Stomach smooth muscle (tissue), 2 donors: ENCODE measurements around the gene AP3S1.
A peak's percentile ranks its signal among the peaks of the same experiment; 100 is the strongest.
"Not testable (repeated sequence)": the region's sequence is repeated elsewhere in the genome, so short reads cannot be mapped to it uniquely, and the experiment has no call there.

Experiments
- H3K27ac ChIP-seq: one replicate; pipeline ENCODE4 v1.7.0; 2013; ENCODE audit warnings: mild to moderate bottlenecking, low read length, inconsistent platforms
- H3K27me3 ChIP-seq, 2 donors: one replicate each; pipeline ENCODE4 v1.7.0; 2013; ENCODE audit warnings: low read length in 2 of 2; ENCODE audit not compliant: insufficient read depth in 2 of 2, control insufficient read depth in 1 of 2
- H3K36me3 ChIP-seq, 2 donors: one replicate each; pipeline ENCODE4 v1.7.0; 2013; ENCODE audit warnings: low read length in 2 of 2; ENCODE audit not compliant: control insufficient read depth in 2 of 2, insufficient read depth in 2 of 2
- H3K4me1 ChIP-seq: one replicate; pipeline ENCODE4 v1.7.0; 2013; ENCODE audit warnings: low read length; ENCODE audit not compliant: control insufficient read depth, insufficient read depth
- H3K4me3 ChIP-seq, 2 donors: one replicate each; pipeline ENCODE4 v1.7.0; 2013; ENCODE audit warnings: low read length in 2 of 2
- H3K9ac ChIP-seq, 2 donors: one replicate each; pipeline ENCODE4 v1.7.0; 2013; ENCODE audit warnings: low read length in 2 of 2, mild to moderate bottlenecking in 1 of 2
- H3K9me3 ChIP-seq, 2 donors: one replicate each; pipeline ENCODE4 v1.7.0; 2013; ENCODE audit warnings: low read length in 2 of 2; ENCODE audit not compliant: control insufficient read depth in 2 of 2
- donor health status: healthy.
- donor health status: Pancreatic carcinoma.

AP3S1 gene

DNA sequence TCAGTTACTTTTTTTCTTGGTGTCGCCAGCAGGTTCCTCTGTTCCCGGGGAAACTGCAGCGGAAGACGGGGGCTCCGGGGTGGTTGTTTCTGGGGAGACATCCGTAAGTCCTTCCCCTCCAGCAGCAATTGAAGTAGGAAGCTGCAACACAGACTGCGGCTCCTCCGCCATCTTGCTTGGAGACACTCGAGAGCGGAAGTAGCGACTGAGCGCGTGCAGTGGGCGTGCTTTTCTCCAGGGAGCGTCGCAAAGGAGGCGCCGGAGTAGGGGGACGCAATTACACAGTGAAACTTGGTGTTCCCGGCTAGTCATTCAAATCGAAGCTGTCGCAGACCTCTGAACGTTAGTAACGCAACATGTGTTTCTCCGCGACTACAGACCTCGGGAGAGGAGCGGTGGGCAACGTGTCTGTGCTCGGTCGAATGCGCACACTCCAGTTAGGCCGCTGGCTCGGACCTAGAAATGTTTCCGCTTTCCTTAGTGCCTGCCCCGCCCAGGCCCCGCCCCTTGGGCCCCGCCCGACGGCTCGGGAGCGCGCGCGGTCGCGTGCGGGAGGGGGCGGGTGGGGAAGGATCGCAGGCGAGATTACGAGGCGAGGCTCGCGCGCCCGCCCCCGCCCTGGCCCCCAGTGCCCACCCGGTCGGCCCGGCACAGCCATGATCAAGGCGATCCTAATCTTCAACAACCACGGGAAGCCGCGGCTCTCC, at the start of gene AP3S1, which contains the start of gene ATG12:
TSS of gene AP3S1 (plus strand) at position 554 of the 707 bp plus-strand sequence. CDS start at position 657, 103 bp downstream.
TSS of gene ATG12 (minus strand) at position 184 of the 707 bp plus-strand sequence. CDS start at position 171, 13 bp downstream.
- H3K9me3 ChIP-seq, result no peaks in the 10 kb centered on the region
- no peaks in the 10 kb centered on the region for H3K27me3 ChIP-seq
- peaks cover 20% of the 10 kb centered on the region for H3K4me1 ChIP-seq
- peak within 1 kb of the TSS; percentile 85 for H3K27ac ChIP-seq
- peaks cover 0 to 5% of the 10 kb centered on the region in 2 donors for H3K36me3 ChIP-seq
- peak within 1 kb of the TSS; percentile 91 to 94 for H3K4me3 ChIP-seq
- H3K9ac ChIP-seq, result peak within 1 kb of the TSS; percentile 89 to 90

DNA sequence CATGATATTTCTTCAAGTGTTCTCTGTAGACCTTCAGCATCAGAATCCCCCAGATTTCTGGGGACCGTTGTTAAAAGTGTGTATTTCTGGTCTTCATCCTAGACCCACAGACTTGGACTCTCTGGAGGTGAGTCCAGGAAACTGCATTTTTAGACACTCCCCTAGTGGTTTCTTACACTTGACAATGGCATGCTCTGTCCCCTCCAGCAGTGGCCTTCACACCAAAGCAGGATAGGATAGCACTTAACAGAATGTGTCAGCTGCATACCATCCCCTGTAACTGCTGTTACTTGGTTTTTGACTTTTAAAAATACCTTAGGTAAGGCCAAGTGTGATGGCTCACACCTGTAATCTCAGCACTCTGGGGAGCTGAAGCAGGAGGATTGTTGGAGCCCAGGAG, 46.0 kb upstream of the AP3S1 start:
- H3K9me3 ChIP-seq, result no peaks in the 10 kb centered on the region
- H3K36me3 ChIP-seq, result no peaks in the 10 kb centered on the region
- H3K9ac ChIP-seq, result no peak overlapping the region
- H3K27ac ChIP-seq, result no peak overlapping the region
- H3K4me3 ChIP-seq, result no peak overlapping the region
- no peaks in the 10 kb centered on the region for H3K4me1 ChIP-seq
- H3K27me3 ChIP-seq, result no peaks in the 10 kb centered on the region

DNA sequence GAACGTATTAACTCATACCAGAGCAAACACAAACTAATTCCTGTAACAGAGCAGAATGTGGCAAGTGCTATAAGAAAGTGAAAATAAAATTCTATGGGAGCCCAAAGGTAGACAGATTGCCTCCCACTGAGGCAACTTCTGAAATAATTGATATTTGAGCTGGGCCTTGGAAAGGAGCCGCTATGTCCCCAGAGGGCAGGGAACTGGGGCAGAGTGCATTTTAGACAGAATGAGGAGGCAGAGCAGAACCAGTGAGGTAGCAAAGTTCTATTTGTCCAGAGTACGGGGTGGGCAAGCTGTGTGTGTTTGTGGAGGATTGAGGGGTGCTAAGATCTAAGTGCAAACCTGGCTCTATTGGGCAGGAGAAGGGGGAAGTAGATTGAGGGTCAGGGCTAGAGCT, 45.1 kb upstream of the AP3S1 start:
- Histone ChIP-seq H3K4me3 (no peak overlapping the region), H3K27ac (no peak overlapping the region), H3K9me3 (no peaks in the 10 kb centered on the region), H3K9ac (no peak overlapping the region), H3K36me3 (no peaks in the 10 kb centered on the region), H3K27me3 (no peaks in the 10 kb centered on the region), H3K4me1 (no peaks in the 10 kb centered on the region)

DNA sequence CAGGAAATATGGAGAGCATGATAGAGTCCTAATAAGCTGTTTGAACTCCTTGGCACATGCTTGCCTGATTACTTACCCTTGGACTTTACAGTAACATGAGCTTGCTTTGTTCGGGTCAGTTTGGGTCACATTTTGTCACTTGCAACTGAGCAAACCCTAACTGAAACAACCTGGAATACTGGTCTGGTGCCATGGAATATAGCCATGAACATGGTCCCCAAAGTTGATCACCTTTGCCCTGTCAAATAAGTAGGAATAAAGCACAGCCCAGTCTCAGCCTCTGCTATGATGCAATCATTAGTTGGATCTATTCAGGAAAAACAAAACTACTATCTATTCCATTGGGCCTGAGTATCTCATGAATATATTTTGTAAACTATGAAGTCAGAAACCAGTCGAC, 43.5 kb upstream of the AP3S1 start:
- H3K9ac ChIP-seq, result no peak overlapping the region
- no peaks in the 10 kb centered on the region for H3K36me3 ChIP-seq
- H3K9me3 ChIP-seq, result no peaks in the 10 kb centered on the region
- no peaks in the 10 kb centered on the region for H3K27me3 ChIP-seq
- H3K4me1 ChIP-seq, result no peaks in the 10 kb centered on the region
- no peak overlapping the region for H3K27ac ChIP-seq
- H3K4me3 ChIP-seq, result no peak overlapping the region

DNA sequence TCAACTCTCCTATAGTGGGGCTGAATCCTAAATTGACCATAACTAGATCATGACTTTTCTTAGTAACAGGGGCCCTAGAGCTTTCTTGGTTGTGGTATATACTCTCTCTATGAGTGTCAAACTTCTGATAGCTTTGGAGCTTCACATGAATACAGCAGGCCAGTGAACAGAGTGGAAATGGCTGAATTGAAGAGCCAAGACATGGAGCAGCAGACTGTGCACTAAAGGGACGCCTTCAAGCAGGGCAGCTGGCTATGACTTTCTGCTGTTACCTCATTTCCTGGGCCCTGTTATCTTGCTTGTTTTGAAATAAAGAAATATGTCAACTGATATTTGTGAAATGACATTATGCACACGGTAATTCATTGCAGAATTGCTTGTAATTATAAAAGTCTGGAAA, 41.6 kb upstream of the AP3S1 start:
- no peaks in the 10 kb centered on the region for H3K27me3 ChIP-seq
- H3K9me3 ChIP-seq, result no peaks in the 10 kb centered on the region

DNA sequence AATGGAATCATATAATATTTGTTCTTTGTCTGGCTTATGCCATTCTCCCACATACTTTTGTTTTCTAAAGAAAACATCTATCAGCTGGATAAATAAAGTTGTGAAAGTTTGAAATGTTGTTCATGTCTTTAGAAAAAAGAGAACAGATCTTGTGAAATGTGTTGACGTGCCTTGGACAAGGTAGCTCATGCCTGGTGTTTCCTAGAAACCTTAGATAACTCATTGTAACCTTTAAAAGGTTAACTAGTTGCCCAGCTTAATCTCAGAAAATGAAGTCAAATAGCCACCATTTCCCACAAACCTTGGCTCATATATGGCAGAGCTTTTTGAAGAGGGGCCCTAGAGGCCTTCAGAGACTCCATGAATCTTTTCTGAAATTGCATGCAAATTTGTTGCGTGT, 40.6 kb upstream of the AP3S1 start:
- Histone ChIP-seq H3K9me3 (no peaks in the 10 kb centered on the region), H3K4me3 (no peak overlapping the region), H3K9ac (no peak overlapping the region), H3K27me3 (no peaks in the 10 kb centered on the region), H3K27ac (no peak overlapping the region), H3K36me3 (no peaks in the 10 kb centered on the region), H3K4me1 (no peaks in the 10 kb centered on the region)

More for the DNA sequence above, 41.6 kb upstream of the AP3S1 start:
- H3K4me1 ChIP-seq, result no peaks in the 10 kb centered on the region
- no peak overlapping the region for H3K9ac ChIP-seq
- H3K4me3 ChIP-seq, result no peak overlapping the region
- H3K27ac ChIP-seq, result no peak overlapping the region
- no peaks in the 10 kb centered on the region for H3K36me3 ChIP-seq

DNA sequence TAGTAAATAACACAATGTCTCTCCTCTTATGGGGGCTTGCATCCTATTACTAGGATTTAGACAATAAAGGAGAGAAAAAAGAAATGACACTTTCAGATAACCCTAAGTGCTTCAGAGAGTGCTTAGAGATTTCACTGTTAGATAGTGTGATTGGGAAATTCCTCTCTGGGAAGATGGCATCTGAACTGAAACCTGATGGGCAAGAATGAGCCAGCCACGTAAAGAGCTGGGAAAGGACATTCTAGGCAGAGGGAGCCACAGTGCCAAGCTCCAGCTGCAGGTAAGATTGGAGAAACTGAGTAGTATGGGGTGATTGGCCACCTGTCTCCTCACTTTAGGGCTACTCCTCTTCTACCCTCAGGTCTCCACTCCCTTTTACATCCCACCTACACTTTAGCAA, 39.8 kb upstream of the AP3S1 start:
- Histone ChIP-seq H3K27ac (no peak overlapping the region), H3K4me3 (no peak overlapping the region), H3K4me1 (no peaks in the 10 kb centered on the region), H3K9me3 (no peaks in the 10 kb centered on the region), H3K9ac (no peak overlapping the region), H3K27me3 (no peaks in the 10 kb centered on the region), H3K36me3 (no peaks in the 10 kb centered on the region)

DNA sequence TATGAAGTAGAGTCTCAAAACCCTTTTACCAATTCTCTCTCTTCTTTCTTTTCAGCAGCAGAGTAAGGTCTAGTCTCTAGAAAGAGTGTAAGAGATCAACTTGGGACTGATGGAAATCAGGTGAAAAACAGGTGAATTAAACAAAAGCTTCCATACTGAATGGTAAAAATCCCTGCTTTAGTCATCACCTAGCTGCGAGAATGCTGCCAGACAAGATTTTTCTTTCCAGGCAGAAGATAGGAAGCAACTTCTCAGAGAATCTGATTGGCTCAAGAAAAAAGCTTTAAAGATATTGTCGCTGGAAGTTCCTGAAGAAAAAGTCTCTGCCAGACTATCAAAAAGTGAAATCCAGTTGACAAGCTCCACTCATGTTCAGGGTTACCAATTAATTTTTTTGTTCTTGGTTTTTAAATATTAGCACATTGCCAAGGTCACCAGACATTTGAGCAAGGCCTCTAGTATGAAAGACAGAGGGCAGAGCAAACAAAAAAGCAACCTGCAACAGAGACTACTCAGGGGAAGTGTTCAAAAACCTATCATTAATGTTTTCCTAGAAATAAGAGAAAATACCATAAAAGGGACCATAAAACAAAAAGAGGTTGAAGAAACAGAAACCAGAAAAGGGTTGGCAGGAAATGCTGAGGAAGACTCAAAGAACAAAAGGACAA, 34.6 kb upstream of the AP3S1 start:
- H3K4me1 ChIP-seq, result no peaks in the 10 kb centered on the region
- H3K9me3 ChIP-seq, result no peaks in the 10 kb centered on the region
- H3K27ac ChIP-seq, result no peak overlapping the region
- no peak overlapping the region for H3K9ac ChIP-seq
- H3K4me3 ChIP-seq, result no peak overlapping the region
- H3K27me3 ChIP-seq, result no peaks in the 10 kb centered on the region
- peaks cover 0 to 2% of the 10 kb centered on the region in 2 donors for H3K36me3 ChIP-seq

DNA sequence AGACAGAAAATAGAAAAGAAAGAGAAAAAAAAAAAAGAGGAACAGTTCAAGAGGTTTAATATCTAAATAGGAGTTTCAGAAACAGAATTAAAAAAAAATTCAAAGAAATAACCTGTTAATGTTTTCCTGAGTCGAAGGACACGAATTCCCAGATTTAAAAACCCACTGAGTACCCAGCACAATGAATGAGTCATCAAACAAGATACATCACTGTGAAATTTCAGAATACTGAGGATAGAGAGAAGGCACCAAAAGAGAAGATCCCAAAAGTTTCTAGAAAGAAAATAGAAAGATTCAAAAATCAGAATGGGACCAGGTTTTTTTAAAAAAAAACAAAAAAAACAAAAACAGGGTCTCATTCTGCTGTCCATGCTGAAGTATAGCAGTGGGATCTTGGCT, 34.1 kb upstream of the AP3S1 start:
- H3K27me3 ChIP-seq, result no peaks in the 10 kb centered on the region
- no peaks in the 10 kb centered on the region for H3K9me3 ChIP-seq
- H3K4me3 ChIP-seq, result no peak overlapping the region
- peaks cover 0 to 2% of the 10 kb centered on the region in 2 donors for H3K36me3 ChIP-seq
- no peaks in the 10 kb centered on the region for H3K4me1 ChIP-seq
- H3K9ac ChIP-seq, result no peak overlapping the region
- H3K27ac ChIP-seq, result no peak overlapping the region

DNA sequence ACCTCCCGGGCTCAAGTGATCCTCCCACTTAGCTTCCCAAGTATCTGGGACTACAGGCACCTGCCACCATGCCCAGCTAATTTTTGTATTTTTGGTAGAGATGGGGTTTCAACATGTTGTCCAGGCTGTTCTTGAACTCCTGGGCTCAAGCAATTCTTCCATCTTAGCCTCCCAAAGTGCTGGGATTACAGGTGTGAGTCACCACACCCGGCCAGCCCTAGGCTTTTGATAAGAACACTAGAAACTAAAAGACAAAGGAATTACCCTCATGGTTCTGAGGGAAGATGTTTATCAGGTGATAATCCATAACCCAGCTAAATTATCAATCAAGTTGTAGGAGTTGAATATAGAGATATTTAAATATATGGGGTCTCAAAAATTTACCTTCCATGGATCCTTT, 33.7 kb upstream of the AP3S1 start:
- not testable (repeated sequence) for H3K9me3 ChIP-seq, H3K27ac ChIP-seq, H3K9ac ChIP-seq, H3K36me3 ChIP-seq, H3K4me3 ChIP-seq, H3K4me1 ChIP-seq, H3K27me3 ChIP-seq

DNA sequence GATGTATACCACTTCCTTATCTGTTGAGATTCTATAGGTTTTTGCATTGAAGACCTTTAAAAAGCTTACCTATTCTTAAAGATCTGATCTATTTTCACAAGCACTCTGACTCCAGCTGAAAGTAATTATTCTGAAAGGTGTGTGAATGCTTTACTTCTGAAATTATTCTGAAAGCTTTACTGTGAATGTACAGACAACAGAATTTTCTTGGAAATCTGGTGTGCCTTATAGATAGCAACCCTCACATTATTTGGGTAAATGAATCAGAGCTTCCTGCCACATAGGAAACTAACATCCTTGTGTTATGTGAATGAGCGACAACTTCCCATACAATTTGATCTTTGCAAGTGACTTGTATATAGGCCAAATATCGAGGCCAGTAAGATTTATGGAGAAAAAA, 31.8 kb upstream of the AP3S1 start:
- Histone ChIP-seq H3K4me3 (no peak overlapping the region), H3K36me3 (peaks cover 0 to 2% of the 10 kb centered on the region in 2 donors), H3K27ac (no peak overlapping the region), H3K4me1 (no peaks in the 10 kb centered on the region), H3K27me3 (peaks cover 0 to 9% of the 10 kb centered on the region in 2 donors), H3K9me3 (no peaks in the 10 kb centered on the region), H3K9ac (no peak overlapping the region)
